OCI-LY1 (cell line): ENCODE results near the gene PGLYRP2.

ENCODE experiments used
- H2AFZ ChIP-seq: fragments of 200-600 bp; sonication (generic), shearing (Covaris generic); 2 replicates; pipeline ENCODE4 v1.6.0; 2014; ENCODE audit warnings: antibody characterized with exemption, mild to moderate bottlenecking, low read length
- H3F3A ChIP-seq: fragments of 200-600 bp; sonication (generic), shearing (Covaris generic); 2 replicates; pipeline ENCODE4 v1.6.0; 2014; ENCODE audit warnings: mild to moderate bottlenecking, antibody characterized with exemption, low read length, moderate library complexity; ENCODE audit not compliant: insufficient read depth
- H3K27ac ChIP-seq: fragments of 200-600 bp; sonication (generic); 2 replicates; pipeline ENCODE4 v1.5.1; 2014; ENCODE audit warnings: low read length, mixed run types, mild to moderate bottlenecking, low read depth; ENCODE audit not compliant: poor library complexity, severe bottlenecking
- H3K27me3 ChIP-seq: fragments of 200-600 bp; sonication (generic); 2 replicates; pipeline ENCODE4 v1.6.0; 2014; ENCODE audit warnings: antibody characterized with exemption, mild to moderate bottlenecking, low read length, moderate library complexity; ENCODE audit not compliant: insufficient read depth
- H3K36me3 ChIP-seq: fragments of 200-600 bp; sonication (generic); 2 replicates; pipeline ENCODE4 v1.6.1; 2014; ENCODE audit warnings: mild to moderate bottlenecking, antibody characterized with exemption, low read length, moderate library complexity, mixed read lengths; ENCODE audit not compliant: insufficient read depth
- H3K4me1 ChIP-seq: fragments of 200-600 bp; sonication (generic); 2 replicates; pipeline ENCODE4 v1.5.1; 2014; ENCODE audit warnings: mild to moderate bottlenecking, low read length, moderate library complexity; ENCODE audit not compliant: insufficient read depth, severe bottlenecking
- H3K4me2 ChIP-seq: fragments of 200-600 bp; sonication (generic), shearing (Covaris generic); 2 replicates; pipeline ENCODE4 v1.6.1; 2014; ENCODE audit warnings: low read length
- H3K4me3 ChIP-seq: fragments of 200-600 bp; sonication (generic); 2 replicates; pipeline ENCODE4 v1.5.1; 2014; ENCODE audit warnings: low read length, low read depth, mild to moderate bottlenecking, mixed read lengths; ENCODE audit not compliant: poor library complexity, severe bottlenecking
- H3K79me2 ChIP-seq: fragments of 200-600 bp; shearing (Covaris generic); 2 replicates; pipeline ENCODE4 v1.6.1; 2016; ENCODE audit warnings: mixed run types, low read length, mixed read lengths; ENCODE audit not compliant: insufficient read depth
- H3K9ac ChIP-seq: fragments of 200-600 bp; sonication (generic), shearing (Covaris generic); 2 replicates; pipeline ENCODE4 v1.6.1; 2014; ENCODE audit warnings: mild to moderate bottlenecking, low read length, mixed read lengths
- H3K9me2 ChIP-seq: fragments of 200-600 bp; sonication (generic), shearing (Covaris generic); 2 replicates; pipeline ENCODE4 v1.6.1; 2014; ENCODE audit warnings: low read depth, mild to moderate bottlenecking, low read length, mixed read lengths
- H3K9me3 ChIP-seq: fragments of 200-600 bp; shearing (Covaris generic); 2 replicates; pipeline ENCODE4 v1.6.1; 2014; ENCODE audit warnings: low read length, mixed read lengths
- H4K20me1 ChIP-seq: fragments of 200-600 bp; sonication (generic), shearing (Covaris generic); 2 replicates; pipeline ENCODE4 v1.6.0; 2016; ENCODE audit warnings: mild to moderate bottlenecking, low read length; ENCODE audit not compliant: insufficient read depth
- EZH2 ChIP-seq: fragments of 200-600 bp; sonication (generic), shearing (Covaris generic); IDR thresholded peaks from 2 replicates; pipeline ENCODE4 v1.8.0; 2017; ENCODE audit warnings: borderline replicate concordance, mixed run types, mild to moderate bottlenecking, antibody characterized with exemption, low read length, moderate library complexity, mixed read lengths
- TF ChIP-seq, protein P1 (sequence below): fragments of 200-600 bp; sonication (generic), shearing (Covaris generic); IDR thresholded peaks from 2 replicates; pipeline ENCODE4 v1.5.1; 2017; ENCODE audit warnings: mild to moderate bottlenecking, antibody characterized with exemption, low read length, moderate library complexity, mixed read lengths

PGLYRP2 gene

DNA sequence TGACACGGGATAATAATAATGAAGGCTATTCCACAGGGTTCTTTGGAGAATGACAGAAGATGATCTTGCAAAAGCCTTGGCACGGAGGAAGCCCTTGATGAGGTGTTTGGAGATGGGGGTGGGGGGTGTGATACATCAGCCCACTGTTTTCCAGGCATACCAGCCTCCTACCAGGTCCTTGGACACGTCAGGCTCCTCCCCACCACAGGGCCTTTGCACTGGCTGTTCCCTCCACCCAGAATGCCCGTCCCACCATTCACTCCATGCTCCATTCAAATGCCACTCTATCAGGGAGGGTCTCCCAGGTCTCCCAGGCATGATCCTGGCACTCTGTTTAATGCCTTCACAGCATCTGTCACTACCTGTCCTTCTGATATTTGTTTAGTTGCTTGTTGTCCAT is 32.2 kb downstream of the PGLYRP2 start:
- no peaks in the 10 kb centered on the region for H3K9me2 ChIP-seq
- no peak overlapping the region for H3K4me3 ChIP-seq
- peaks cover 13% of the 10 kb centered on the region for H3K4me1 ChIP-seq
- H2AFZ ChIP-seq = no peak overlapping the region
- H3K27ac ChIP-seq = no peak overlapping the region
- H3K36me3 ChIP-seq = no peaks in the 10 kb centered on the region
- H3K9me3 ChIP-seq = no peaks in the 10 kb centered on the region
- H3K9ac ChIP-seq = no peak overlapping the region
- TF ChIP-seq EZH2 = no peak
- TF ChIP-seq, protein P1, sequence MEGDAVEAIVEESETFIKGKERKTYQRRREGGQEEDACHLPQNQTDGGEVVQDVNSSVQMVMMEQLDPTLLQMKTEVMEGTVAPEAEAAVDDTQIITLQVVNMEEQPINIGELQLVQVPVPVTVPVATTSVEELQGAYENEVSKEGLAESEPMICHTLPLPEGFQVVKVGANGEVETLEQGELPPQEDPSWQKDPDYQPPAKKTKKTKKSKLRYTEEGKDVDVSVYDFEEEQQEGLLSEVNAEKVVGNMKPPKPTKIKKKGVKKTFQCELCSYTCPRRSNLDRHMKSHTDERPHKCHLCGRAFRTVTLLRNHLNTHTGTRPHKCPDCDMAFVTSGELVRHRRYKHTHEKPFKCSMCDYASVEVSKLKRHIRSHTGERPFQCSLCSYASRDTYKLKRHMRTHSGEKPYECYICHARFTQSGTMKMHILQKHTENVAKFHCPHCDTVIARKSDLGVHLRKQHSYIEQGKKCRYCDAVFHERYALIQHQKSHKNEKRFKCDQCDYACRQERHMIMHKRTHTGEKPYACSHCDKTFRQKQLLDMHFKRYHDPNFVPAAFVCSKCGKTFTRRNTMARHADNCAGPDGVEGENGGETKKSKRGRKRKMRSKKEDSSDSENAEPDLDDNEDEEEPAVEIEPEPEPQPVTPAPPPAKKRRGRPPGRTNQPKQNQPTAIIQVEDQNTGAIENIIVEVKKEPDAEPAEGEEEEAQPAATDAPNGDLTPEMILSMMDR = no peak
- H4K20me1 ChIP-seq = no peaks in the 10 kb centered on the region
- peaks cover 7% of the 10 kb centered on the region for H3F3A ChIP-seq
- H3K27me3 ChIP-seq = peaks cover 3% of the 10 kb centered on the region; the same call in 1 of the 2 replicates
- H3K4me2 ChIP-seq = no peak overlapping the region
- no peaks in the 10 kb centered on the region for H3K79me2 ChIP-seq

DNA sequence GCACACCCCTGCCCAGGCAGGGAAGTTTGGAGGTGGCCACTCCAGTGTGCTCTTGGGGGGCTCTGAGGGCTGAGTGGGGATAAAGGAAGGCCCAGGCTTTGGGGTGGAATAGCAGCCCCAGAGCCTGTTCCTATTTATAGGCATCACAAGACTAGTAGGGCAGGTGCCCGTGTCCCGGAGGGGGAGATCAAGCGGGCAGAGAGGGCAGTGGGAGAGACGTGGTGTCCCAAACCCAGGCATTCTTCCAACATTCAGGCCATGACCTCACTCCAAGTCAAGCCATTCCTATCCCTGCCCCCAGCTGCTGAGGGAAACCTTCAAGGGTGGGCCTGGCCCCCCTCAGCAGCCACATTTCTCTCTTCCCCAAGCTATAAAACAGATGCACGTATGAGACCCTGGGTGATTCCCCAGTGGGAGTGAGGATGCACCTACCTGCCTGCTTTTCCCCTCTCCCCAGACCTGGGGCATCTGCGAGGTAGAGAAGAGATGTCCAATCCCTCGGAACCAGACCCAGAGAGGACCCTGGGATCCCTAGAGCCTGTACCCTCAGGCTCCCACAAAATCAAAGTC is 33.4 kb downstream of the PGLYRP2 start:
- Histone ChIP-seq H3K4me1 (peaks cover 13% of the 10 kb centered on the region), H4K20me1 (no peaks in the 10 kb centered on the region), H3K27ac (no peak overlapping the region), H3K27me3 (peaks cover 3% of the 10 kb centered on the region; the same call in 1 of the 2 replicates), H3F3A (no peaks in the 10 kb centered on the region; the same call in 1 of the 2 replicates), H3K9me3 (no peaks in the 10 kb centered on the region), H3K79me2 (no peaks in the 10 kb centered on the region), H3K9me2 (no peaks in the 10 kb centered on the region), H3K4me3 (no peak overlapping the region), H3K36me3 (no peaks in the 10 kb centered on the region), H3K9ac (no peak overlapping the region), H2AFZ (no peak overlapping the region), H3K4me2 (no peak overlapping the region)
- TF ChIP-seq EZH2 = no peak
- TF ChIP-seq, protein P1 = no peak

DNA sequence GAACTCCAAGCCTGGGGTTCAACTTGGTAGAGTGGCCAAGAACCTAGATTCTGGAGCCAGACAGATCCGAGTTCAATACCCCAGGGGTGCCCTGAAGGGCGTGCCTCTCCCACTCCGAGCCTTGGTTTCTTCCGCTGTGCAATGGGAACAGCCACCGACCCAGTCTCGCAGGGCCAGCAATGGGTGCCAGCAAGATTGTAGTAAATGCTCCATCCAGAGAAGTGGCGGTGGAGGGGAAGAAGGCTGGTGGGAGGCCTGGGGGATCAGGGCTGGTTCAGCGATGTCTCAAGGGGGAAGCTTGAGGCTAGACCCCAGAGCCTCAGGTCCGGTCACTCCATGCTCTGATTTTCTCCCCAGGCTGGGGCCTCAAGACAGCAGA is 34.1 kb downstream of the PGLYRP2 start:
- H3K79me2 ChIP-seq = no peaks in the 10 kb centered on the region
- no peak overlapping the region for H3K27ac ChIP-seq
- no peak overlapping the region for H3K4me2 ChIP-seq
- H3K9ac ChIP-seq = no peak overlapping the region
- H2AFZ ChIP-seq = no peak overlapping the region
- no peak for TF ChIP-seq EZH2
- TF ChIP-seq, protein P1 = no peak
- peaks cover 13% of the 10 kb centered on the region for H3K4me1 ChIP-seq
- no peaks in the 10 kb centered on the region for H3K36me3 ChIP-seq
- H3K9me2 ChIP-seq = no peaks in the 10 kb centered on the region
- no peaks in the 10 kb centered on the region; the same call in 1 of the 2 replicates for H3F3A ChIP-seq
- peaks cover 3% of the 10 kb centered on the region; the same call in 1 of the 2 replicates for H3K27me3 ChIP-seq
- no peaks in the 10 kb centered on the region for H3K9me3 ChIP-seq
- H3K4me3 ChIP-seq = no peak overlapping the region
- no peaks in the 10 kb centered on the region for H4K20me1 ChIP-seq
